GM12878 (cell line): ENCODE data around the gene RBM7. TPM values are rescaled to one million over a fixed set of nuclear protein-coding genes. Genes with fewer than 3 reads are reported as not detected.

Source experiments
- ATAC-seq: fragments of 200-7000 bp; cut with Tn5 transposase; 3 replicates; pipeline ENCODE4 v1.9.1; 2020; ENCODE audit warnings: mild to moderate bottlenecking, moderate library complexity
- BruUV-seq: library from RNA; stranded (reverse); fragments of 400-500 nt; replicated peaks from 2 replicates; lab custom pipeline; 2021; lab: Mats Ljungman, UMichigan
- CTCF ChIA-PET: fragments of 300-600 bp; sonication (Branson Sonifier 250); formaldehyde crosslinking; extraction: SDS; loops from one replicate; lab custom pipeline; 2021; ENCODE audit warnings: inconsistent platforms; lab: Yijun Ruan, JAX
- POLR2A ChIA-PET: fragments of 350-600 bp; formaldehyde crosslinking; extraction: SDS; loops from one replicate; lab custom pipeline; 2021; ENCODE audit warnings: inconsistent platforms; lab: Charles Lee
- RAD21 ChIA-PET: fragments of 300-600 bp; sonication (Branson Sonifier 250); formaldehyde crosslinking; loops from one replicate; lab custom pipeline; 2023; ENCODE audit warnings: antibody characterized with exemption; ENCODE audit not compliant: unreplicated experiment; lab: Charles Lee
- SMC1A ChIA-PET: fragments of 300-600 bp; sonication (Branson Sonifier 250); formaldehyde crosslinking; loops from one replicate; lab custom pipeline; 2023; ENCODE audit not compliant: unreplicated experiment, uncharacterized antibody; lab: Charles Lee
- DNase-seq: peaks from one replicate; pipeline ENCODE4 v3.0.0-alpha.2; 2011; ENCODE audit warnings: low read depth, low spot score
- FAIRE-seq: peaks from 3 replicates; lab custom pipeline; 2011; peaks lifted over from hg19 to GRCh38; lab: Jason Lieb, UNC
- H2AFZ ChIP-seq: 2 replicates; pipeline ENCODE4 v1.6.0; 2011; ENCODE audit warnings: low read depth, low read length, control low read depth; ENCODE audit not compliant: control insufficient read depth
- H3K27ac ChIP-seq: 2 replicates; pipeline ENCODE4 v1.5.1; 2011; ENCODE audit warnings: control low read depth; ENCODE audit not compliant: control insufficient read depth, insufficient read depth
- H3K27me3 ChIP-seq, 2 experiments: replicated peaks in 1 of 2; 2 replicates each; pipeline versions ENCODE4 v1.6.0 to v1.6.1; 2011; ENCODE audit warnings: low read length in 1 of 2; ENCODE audit not compliant: control insufficient read depth in 2 of 2, insufficient read depth in 2 of 2
- H3K36me3 ChIP-seq, 2 experiments: 2 replicates each; pipeline ENCODE4 v1.5.1; 2011; ENCODE audit warnings: low read length in 1 of 2; ENCODE audit not compliant: control insufficient read depth in 2 of 2, insufficient read depth in 2 of 2
- H3K4me1 ChIP-seq: 2 replicates; pipeline ENCODE4 v1.6.1; 2011; ENCODE audit warnings: mild to moderate bottlenecking, low read length, moderate library complexity, mixed read lengths; ENCODE audit not compliant: control insufficient read depth, insufficient read depth
- H3K4me2 ChIP-seq: 2 replicates; pipeline ENCODE4 v1.6.0; 2011; ENCODE audit warnings: control low read depth; ENCODE audit not compliant: control insufficient read depth, insufficient read depth
- H3K4me3 ChIP-seq: fragments of 200-600 bp; sonication (generic); 2 replicates; pipeline ENCODE4 v1.5.1; 2016
- H3K79me2 ChIP-seq: 2 replicates; pipeline ENCODE4 v1.6.0; 2011; ENCODE audit warnings: low read length; ENCODE audit not compliant: control insufficient read depth, insufficient read depth
- H3K9ac ChIP-seq: 2 replicates; pipeline ENCODE4 v1.8.0; 2011; ENCODE audit warnings: low read length, control low read depth, mixed read lengths; ENCODE audit not compliant: control insufficient read depth, insufficient read depth
- H3K9me3 ChIP-seq: replicated peaks from 3 replicates; pipeline ENCODE4 v1.5.1; 2011; ENCODE audit warnings: mild to moderate bottlenecking, low read length; ENCODE audit not compliant: control insufficient read depth, insufficient read depth
- H4K20me1 ChIP-seq: 2 replicates; pipeline ENCODE4 v1.6.0; 2011; ENCODE audit not compliant: control insufficient read depth, insufficient read depth
- CBFB ChIP-seq: IDR thresholded peaks from 2 replicates; pipeline ENCODE4 v1.6.1; 2016; ENCODE audit warnings: antibody characterized with exemption, low read depth
- MEF2A ChIP-seq: IDR thresholded peaks from 2 replicates; pipeline ENCODE4 v1.6.1; 2011; ENCODE audit warnings: low read depth, mild to moderate bottlenecking, low read length, moderate library complexity; ENCODE audit not compliant: insufficient read depth
- NFYB ChIP-seq: IDR thresholded peaks from 2 replicates; pipeline ENCODE4 v1.6.1; 2011; ENCODE audit warnings: low read depth, mild to moderate bottlenecking, low read length, improper control_type of control experiment, moderate library complexity; ENCODE audit not compliant: insufficient read depth
- ZNF384 ChIP-seq: IDR thresholded peaks from 2 replicates; pipeline ENCODE4 v1.6.1; 2012; ENCODE audit warnings: low read depth, mild to moderate bottlenecking, low read length, improper control_type of control experiment, borderline replicate concordance
- ZZZ3 ChIP-seq: IDR thresholded peaks from 2 replicates; pipeline ENCODE4 v1.6.1; 2011; ENCODE audit warnings: low read depth; ENCODE audit not compliant: control insufficient read depth, insufficient read length
- WGBS: methylation state at CpG from one replicate; pipeline ENCODE4 v1.1.6; 2016; ENCODE audit warnings: low lambda C conversion rate; ENCODE audit not compliant: insufficient replicate concordance, insufficient coverage; ENCODE audit errors: missing lambda C conversion rate; 5-methylcytosine and 5-hydroxymethylcytosine counted together
- in situ Hi-C: fragments of 300-500 bp; cut with MboI; formaldehyde crosslinking; loops from 9 replicates; pipeline ENCODE4 v1.14.3; 2018; ENCODE audit warnings: mixed read lengths
- intact Hi-C: fragments of 100-400 bp; cut with micrococcal nuclease; formaldehyde crosslinking; loops from one replicate; pipeline ENCODE4 v1.14.2; 2022; ENCODE audit not compliant: unreplicated experiment
- polyA plus RNA-seq, 11 experiments: library from polyadenylated mRNA; depleted of rRNA in 4 of 11; unstranded in 6 of 11; stranded (reverse) in 5 of 11; fragments of >200 nt; fragmentation: Nextera tagmentation in 4 of 11; fragmentation: Illumina TruSeq in 1 of 11; extraction: Ambion mirVana in 4 of 11; extraction: Trizol in 1 of 11; gene quantifications; 1 replicate in 1 of 11; 2 replicates in 10 of 11; pipeline versions ENCODE4 v1.2.1 to v1.2.3, GENCODE V29; 2011 to 2016; ENCODE audit warnings: inconsistent platforms in 2 of 11, missing spikeins in 2 of 11, low read depth in 1 of 11
- total RNA-seq, 4 experiments: library from RNA; depleted of rRNA in 3 of 4; stranded (reverse); fragments of >200 nt in 3 of 4; fragmentation: Illumina TruSeq in 1 of 4; extraction: Trizol in 1 of 4; gene quantifications; 2 replicates each; pipeline versions ENCODE4 v1.2.1 to v1.2.3, GENCODE V29; 2013 to 2021
- TF ChIP-seq, protein P1 (sequence below): fragments of 450-650 bp; IDR thresholded peaks from 2 replicates; pipeline ENCODE4 v1.6.1; 2016; ENCODE audit warnings: mild to moderate bottlenecking, moderate library complexity, borderline replicate concordance
- TF ChIP-seq, protein P2 (sequence below): fragments of 450-650 bp; IDR thresholded peaks from 2 replicates; pipeline ENCODE4 v1.6.1; 2018; ENCODE audit warnings: borderline replicate concordance, mild to moderate bottlenecking; ENCODE audit not compliant: partially characterized antibody
- TF ChIP-seq, protein P3 (sequence below): fragments of 450-650 bp; IDR thresholded peaks from 2 replicates; pipeline ENCODE4 v1.6.1; 2017; ENCODE audit warnings: mild to moderate bottlenecking, moderate library complexity

Gene RBM7
- total and polyA plus RNA-seq, 10 of the 15 experiments (the other 5 are each of a cell fraction or from before 2014, with no cell fraction given), result 17.0 to 46.2 (median 26.0) TPM

DNA sequence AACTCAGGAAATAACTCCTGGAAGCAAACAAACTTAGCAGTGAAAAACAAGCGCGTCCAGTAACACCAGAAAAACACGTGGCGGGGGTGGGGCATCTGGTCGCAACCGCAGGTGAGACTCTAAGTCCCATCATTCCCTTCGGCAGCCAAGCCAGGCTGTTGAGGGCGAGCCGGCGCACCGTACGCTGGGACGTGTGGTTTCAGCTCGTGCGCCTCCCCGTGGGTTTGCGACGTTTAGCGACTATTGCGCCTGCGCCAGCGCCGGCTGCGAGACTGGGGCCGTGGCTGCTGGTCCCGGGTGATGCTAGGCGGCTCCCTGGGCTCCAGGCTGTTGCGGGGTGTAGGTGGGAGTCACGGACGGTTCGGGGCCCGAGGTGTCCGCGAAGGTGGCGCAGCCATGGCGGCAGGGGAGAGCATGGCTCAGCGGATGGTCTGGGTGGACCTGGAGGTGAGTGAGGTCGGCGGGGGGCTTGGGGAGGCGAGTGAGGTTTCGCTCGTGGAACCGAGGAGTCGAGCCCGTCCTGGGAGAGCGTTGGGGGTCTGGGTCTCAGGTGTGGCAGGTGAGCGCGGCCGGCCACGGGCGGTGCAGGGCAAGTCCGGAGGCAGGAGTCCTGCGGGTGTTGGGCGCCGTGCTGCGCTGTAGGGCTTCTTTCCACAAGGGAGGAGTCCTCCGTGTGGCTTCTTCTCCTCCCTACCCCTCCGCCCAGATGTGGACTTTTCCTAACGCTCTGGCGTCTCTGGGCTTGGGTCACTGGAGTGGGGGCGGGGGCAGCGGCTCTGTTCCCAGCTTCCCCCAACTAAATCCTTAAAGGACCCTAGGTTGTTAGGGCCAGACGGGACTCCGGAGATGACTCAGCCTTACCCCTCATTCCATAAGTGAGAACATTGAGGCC, 39.0 kb downstream of the RBM7 start, which contains the start of gene REXO2 (continued):
- TF ChIP-seq NFYB, result no peak
- TF ChIP-seq CBFB, result peak; percentile 64; the same call in 1 of the 2 replicates
- TF ChIP-seq, protein P1, sequence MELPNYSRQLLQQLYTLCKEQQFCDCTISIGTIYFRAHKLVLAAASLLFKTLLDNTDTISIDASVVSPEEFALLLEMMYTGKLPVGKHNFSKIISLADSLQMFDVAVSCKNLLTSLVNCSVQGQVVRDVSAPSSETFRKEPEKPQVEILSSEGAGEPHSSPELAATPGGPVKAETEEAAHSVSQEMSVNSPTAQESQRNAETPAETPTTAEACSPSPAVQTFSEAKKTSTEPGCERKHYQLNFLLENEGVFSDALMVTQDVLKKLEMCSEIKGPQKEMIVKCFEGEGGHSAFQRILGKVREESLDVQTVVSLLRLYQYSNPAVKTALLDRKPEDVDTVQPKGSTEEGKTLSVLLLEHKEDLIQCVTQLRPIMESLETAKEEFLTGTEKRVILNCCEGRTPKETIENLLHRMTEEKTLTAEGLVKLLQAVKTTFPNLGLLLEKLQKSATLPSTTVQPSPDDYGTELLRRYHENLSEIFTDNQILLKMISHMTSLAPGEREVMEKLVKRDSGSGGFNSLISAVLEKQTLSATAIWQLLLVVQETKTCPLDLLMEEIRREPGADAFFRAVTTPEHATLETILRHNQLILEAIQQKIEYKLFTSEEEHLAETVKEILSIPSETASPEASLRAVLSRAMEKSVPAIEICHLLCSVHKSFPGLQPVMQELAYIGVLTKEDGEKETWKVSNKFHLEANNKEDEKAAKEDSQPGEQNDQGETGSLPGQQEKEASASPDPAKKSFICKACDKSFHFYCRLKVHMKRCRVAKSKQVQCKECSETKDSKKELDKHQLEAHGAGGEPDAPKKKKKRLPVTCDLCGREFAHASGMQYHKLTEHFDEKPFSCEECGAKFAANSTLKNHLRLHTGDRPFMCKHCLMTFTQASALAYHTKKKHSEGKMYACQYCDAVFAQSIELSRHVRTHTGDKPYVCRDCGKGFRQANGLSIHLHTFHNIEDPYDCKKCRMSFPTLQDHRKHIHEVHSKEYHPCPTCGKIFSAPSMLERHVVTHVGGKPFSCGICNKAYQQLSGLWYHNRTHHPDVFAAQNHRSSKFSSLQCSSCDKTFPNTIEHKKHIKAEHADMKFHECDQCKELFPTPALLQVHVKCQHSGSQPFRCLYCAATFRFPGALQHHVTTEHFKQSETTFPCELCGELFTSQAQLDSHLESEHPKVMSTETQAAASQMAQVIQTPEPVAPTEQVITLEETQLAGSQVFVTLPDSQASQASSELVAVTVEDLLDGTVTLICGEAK, result no peak

DNA sequence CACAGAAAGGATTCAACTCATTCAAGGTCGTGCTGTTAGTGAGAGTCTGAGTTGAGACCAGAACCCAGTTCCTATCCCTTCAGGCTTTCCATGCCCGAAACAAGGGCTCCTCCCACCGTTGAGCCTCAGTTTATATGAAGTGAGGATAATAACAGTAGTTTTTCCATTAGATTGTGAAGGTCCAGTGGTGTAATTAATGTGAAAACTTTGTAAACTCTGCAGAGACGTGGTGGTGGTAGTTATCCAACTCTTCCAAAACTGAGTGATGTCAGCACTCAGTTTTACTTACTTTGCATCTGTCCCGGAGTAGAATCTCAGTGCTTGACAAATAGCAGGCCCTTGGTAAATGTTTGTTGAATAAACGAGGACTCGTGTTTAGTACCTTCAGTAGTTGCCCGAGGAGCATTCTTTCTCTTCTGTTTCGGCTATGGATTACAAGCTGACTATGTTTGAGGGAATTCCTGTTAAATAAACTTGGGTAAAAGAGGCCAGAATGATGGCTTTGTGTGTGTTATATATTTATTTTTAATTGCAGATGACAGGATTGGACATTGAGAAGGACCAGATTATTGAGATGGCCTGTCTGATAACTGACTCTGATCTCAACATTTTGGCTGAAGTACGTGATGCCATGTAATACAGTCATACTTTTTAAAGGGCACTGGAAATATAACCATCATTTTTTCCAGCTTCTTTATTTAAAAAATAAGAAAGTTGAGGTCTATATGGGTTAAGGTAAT, 39.8 kb downstream of the RBM7 start:
- WGBS, result 65% methylated on average over 10 of the region's 10 CpGs
- H3K27me3 ChIP-seq, result no peaks in the 10 kb centered on the region; a peak in 1 of 4 replicates
- CTCF ChIA-PET, result no interaction called here
- DNase-seq (no peak), FAIRE-seq (no peak), ATAC-seq (no peak)
- H3K36me3 ChIP-seq, result no peaks in the 10 kb centered on the region
- H3K4me3 ChIP-seq, result peak overlapping the region; percentile 70; the same call in 1 of the 2 replicates
- no peaks in the 10 kb centered on the region for H3K79me2 ChIP-seq
- H3K27ac ChIP-seq, result no peak overlapping the region
- H3K4me1 ChIP-seq, result no peaks in the 10 kb centered on the region
- no peak overlapping the region for H3K9ac ChIP-seq
- H2AFZ ChIP-seq, result peak overlapping the region; percentile 84; the same call in 1 of the 2 replicates
- H4K20me1 ChIP-seq, result no peaks in the 10 kb centered on the region
- in situ Hi-C loops (no loop called here), intact Hi-C loops (no loop called here)
- peak overlapping the region; percentile 83 for H3K4me2 ChIP-seq
- H3K9me3 ChIP-seq, result no peaks in the 10 kb centered on the region
- POLR2A ChIA-PET, result interaction anchor here (1.2 kb wide), 1 partner anchor 10 kb away, joined by 3 read pairs; no protein-coding TSS in a partner anchor
- SMC1A ChIA-PET, result no interaction called here
- RAD21 ChIA-PET, result no interaction called here
- BruUV-seq, result no TSS peak
- TF ChIP-seq ZZZ3, result no peak
- no peak for TF ChIP-seq MEF2A
- TF ChIP-seq, protein P2, sequence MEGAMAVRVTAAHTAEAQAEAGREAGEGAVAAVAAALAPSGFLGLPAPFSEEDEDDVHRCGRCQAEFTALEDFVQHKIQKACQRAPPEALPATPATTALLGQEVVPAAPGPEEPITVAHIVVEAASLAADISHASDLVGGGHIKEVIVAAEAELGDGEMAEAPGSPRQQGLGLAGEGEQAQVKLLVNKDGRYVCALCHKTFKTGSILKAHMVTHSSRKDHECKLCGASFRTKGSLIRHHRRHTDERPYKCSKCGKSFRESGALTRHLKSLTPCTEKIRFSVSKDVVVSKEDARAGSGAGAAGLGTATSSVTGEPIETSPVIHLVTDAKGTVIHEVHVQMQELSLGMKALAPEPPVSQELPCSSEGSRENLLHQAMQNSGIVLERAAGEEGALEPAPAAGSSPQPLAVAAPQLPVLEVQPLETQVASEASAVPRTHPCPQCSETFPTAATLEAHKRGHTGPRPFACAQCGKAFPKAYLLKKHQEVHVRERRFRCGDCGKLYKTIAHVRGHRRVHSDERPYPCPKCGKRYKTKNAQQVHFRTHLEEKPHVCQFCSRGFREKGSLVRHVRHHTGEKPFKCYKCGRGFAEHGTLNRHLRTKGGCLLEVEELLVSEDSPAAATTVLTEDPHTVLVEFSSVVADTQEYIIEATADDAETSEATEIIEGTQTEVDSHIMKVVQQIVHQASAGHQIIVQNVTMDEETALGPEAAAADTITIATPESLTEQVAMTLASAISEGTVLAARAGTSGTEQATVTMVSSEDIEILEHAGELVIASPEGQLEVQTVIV, result no peak
- TF ChIP-seq, protein P3, sequence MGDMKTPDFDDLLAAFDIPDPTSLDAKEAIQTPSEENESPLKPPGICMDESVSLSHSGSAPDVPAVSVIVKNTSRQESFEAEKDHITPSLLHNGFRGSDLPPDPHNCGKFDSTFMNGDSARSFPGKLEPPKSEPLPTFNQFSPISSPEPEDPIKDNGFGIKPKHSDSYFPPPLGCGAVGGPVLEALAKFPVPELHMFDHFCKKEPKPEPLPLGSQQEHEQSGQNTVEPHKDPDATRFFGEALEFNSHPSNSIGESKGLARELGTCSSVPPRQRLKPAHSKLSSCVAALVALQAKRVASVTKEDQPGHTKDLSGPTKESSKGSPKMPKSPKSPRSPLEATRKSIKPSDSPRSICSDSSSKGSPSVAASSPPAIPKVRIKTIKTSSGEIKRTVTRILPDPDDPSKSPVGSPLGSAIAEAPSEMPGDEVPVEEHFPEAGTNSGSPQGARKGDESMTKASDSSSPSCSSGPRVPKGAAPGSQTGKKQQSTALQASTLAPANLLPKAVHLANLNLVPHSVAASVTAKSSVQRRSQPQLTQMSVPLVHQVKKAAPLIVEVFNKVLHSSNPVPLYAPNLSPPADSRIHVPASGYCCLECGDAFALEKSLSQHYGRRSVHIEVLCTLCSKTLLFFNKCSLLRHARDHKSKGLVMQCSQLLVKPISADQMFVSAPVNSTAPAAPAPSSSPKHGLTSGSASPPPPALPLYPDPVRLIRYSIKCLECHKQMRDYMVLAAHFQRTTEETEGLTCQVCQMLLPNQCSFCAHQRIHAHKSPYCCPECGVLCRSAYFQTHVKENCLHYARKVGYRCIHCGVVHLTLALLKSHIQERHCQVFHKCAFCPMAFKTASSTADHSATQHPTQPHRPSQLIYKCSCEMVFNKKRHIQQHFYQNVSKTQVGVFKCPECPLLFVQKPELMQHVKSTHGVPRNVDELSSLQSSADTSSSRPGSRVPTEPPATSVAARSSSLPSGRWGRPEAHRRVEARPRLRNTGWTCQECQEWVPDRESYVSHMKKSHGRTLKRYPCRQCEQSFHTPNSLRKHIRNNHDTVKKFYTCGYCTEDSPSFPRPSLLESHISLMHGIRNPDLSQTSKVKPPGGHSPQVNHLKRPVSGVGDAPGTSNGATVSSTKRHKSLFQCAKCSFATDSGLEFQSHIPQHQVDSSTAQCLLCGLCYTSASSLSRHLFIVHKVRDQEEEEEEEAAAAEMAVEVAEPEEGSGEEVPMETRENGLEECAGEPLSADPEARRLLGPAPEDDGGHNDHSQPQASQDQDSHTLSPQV, result no peak
- TF ChIP-seq ZNF384, result no peak
